Dedifferentiated amniotic fluid mesenchymal stem cell (primary cell): ENCODE results near the gene C1orf141.
A peak's percentile ranks its signal among the peaks of the same experiment; 100 is the strongest.
"Not testable (repeated sequence)": the region's sequence is repeated elsewhere in the genome, so short reads cannot be mapped to it uniquely, and the experiment has no call there.

Experiments used
- DNase-seq: peaks from one replicate; pipeline ENCODE4 v3.0.0-alpha.2; 2016; ENCODE audit errors: extremely low spot score

C1orf141 gene

DNA sequence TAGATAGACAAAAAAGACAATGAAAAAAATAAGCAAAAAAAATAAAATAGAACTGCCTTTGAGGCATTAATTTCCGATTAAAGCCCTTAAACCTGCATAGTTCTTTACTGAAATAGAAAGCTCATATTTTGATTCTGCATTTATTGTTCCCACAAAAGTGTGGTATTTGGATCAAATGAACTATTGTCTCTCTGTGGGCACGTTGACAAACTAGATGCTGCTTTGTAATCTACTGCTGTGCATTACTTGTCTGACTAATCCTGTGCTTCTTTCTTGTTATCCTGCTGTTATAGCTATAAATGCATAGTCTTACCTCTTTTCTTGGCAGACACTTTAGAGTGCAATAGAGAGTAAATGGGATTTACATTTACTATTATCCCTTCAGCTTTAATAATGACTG, 49.4 kb downstream of the C1orf141 start:
- no peak for DNase-seq

- DNase-seq: no peak
Observed at GRCh38 chr1:67084765-67085318, 49.9 kb downstream of the C1orf141 start.

- DNase-seq: no peak
Observed at GRCh38 chr1:67078291-67078690, 56.5 kb downstream of the C1orf141 start.

- DNase-seq: no peak
Observed at GRCh38 chr1:67077593-67077992, 57.2 kb downstream of the C1orf141 start.

DNA sequence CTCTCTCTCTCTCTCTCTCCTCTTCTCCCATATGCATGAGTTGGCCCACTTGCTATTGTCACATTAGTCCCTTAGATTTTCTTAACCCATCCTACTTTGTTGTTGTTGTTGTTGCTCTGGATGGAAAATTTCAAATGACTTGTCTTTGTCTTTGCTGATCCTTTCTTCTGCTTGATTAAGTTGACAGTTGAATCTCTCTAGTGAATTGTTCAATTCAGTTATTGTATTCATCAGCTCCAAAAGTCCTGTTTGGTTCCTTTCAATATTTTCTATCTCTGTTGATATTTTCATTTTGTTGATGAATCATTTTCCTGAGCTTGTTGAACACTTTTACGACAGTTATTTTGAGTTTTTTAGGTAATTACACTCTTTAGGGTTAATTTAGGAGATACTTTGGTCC, 62.0 kb downstream of the C1orf141 start:
- DNase-seq: no peak

DNA sequence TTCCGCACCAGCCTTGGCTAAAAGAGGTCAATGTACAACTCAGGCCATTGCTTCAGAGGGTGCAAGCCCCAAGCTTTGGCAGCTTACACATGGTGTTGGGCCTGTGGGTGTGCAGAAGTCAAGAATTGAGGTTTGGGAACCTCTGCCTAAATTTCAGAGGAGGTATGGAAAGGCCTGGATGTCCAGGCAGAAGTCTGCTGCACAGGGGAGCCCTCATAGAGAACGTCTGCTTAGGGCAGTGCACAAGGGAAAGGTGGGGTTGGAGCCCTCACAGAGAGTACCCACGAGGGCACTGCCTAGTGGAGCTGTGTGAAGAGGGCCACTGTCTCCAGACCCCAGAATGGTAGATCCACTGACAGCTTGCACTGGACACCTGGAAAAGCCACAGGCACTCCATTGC, 67.1 kb downstream of the C1orf141 start:
- not testable (repeated sequence) for DNase-seq

GRCh38 chr1:67062412-67062811, 72.4 kb downstream of the C1orf141 start:
- no peak for DNase-seq

DNA sequence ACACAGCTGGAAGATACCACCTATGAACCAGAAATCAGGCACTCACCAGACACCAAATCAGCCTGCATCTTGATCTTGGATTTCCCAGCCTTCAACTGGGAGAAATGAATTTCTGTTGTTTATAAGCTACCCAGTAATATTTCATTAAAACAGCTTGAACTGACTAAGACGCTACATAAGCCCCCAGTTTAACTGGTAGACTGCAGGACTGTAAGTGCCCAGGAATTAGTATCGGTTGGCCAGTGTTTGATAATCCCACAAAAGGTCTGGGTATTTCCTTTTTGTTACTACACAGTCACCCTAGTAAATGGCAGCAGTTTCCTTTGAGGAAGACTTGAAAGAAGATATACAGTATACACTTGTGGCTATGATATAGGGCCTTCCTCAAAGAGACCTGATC, 73.5 kb downstream of the C1orf141 start:
- DNase-seq: no peak

- DNase-seq: peak; percentile 96
Observed at GRCh38 chr1:67060811-67061218, 74.0 kb downstream of the C1orf141 start.

DNA sequence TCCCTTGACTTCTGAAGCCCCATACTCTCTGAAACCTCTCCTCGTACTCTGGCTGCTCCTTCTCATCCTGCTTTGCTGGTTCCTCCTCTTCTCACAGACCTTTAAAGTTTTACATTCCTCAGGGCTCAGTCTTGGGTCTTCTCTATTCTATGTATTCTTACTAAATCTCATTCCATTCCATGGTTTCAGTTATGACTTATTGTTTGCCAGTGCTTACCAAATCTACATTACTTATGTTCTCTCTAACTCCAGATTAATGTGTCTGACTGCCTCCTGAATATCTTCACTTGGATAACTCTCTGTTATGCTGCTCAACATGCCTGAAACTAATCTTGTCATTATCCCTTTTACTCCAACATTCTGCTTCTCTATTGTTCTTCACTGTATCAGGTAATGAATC, 75.4 kb downstream of the C1orf141 start:
- no peak for DNase-seq

DNA sequence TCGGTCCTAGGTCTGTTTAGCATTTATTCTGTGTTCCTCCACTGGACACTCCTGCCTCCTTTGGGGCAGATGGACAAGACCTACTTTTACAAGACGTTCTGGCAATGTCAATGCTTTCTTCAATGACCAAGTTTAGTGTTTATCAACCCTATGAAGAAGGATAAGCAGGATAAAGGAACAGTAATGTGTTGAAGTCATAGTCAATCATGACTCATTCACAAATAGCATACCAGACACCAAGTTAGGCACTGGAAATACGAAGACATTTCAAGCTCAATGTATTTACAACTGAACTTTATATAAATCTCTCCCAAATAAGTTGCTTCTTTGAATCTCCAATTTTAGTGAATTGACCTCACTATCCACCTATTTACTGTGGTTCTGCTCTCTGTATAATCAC, 76.0 kb downstream of the C1orf141 start:
- DNase-seq: no peak

DNA sequence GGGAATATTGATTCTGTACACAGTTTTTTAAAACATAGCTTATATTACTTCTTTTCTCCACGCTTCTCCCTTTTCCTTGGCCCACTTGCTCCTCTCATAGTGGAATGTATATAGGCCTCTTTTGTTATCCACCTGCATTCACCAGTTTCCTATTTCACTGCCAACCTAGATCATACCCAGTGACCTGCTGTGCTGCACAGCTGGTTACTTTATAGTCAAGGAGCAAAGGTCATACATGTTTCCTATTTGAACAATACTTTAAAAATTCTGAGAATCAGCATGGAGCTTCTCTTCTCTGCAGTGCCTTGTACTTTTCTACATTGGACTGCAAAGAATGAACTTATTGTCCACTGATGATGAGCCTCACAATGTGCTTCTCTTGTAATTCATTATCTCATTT, 76.5 kb downstream of the C1orf141 start:
- no peak for DNase-seq

DNA sequence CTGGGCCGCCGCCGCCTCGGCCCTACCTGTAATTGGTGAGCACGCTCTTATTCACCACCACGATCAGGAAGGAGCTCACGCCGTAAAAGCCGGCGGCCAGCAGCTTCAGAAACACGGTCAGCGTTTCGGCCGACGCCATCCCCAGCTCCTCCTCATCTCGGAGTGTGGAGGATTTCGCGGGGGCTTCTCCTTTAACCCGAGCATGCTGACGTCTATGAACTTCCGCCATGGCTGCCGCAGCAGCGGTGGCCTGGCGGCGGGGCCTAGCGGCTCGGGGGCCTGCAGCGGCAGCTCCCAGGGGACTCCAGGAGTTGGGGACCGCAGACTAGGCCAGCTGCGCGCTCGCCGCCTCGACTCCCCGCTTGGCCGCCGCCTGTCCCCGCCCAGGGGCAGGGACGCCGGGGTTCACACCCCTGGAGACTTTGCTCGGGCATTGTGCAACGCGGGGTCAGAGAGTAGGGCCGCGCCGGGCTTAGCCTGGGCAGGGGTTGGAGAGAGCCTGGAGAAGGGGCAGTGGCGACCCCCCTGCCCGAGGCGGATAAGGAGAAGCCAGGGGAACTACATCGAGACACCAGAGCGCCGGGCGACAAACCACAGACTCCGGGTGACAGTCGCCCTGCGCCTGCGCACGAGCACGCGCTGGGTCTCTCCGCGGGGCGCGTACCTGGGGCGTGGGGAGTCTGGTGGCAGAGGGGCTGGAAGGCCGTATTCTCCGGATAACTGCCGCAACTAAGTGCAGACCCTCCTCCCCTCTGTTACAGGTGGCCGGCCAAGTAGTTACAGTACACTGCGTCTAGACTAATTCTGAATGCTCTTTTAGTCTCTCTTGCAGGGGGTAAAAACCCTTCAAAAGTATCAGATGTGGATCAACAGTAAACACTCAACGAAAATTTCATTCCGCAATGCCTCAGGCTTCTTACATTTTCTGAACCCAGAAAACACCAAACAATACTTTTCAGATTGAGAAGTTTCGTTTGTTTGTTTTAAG, 80.7 kb downstream of the C1orf141 start, which contains the start of gene SLC35D1:
Gene SLC35D1 (minus strand): TSS at position 364 of the 988 bp plus-strand sequence. CDS start 135 bp downstream, at position 229.
- peak; percentile 31 for DNase-seq

GRCh38 chr1:67053535-67053784, 81.3 kb downstream of the C1orf141 start:
- DNase-seq: peak; percentile 20

GRCh38 chr1:67052741-67053534, 81.8 kb downstream of the C1orf141 start:
- peak; percentile 52 for DNase-seq

DNA sequence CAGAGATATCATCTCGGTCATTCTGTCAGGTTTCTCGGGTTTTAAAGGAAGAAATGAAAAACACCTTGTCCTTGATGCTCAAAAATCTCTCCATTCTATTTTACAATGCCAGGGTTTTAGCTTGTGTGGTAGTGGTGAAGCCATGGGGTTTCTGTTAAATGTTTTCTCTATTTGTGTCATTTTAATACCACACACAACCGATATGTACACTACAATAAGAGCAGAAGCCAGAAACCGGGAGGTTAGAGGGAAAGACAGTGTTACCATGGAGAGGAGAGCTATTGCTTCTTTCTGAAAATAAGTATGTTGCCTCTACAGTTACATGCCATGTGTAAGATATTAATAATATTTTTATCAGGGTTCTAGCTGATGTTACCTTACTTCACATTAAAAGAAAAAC, 83.6 kb downstream of the C1orf141 start:
- DNase-seq: no peak

GRCh38 chr1:67044631-67045270, 90.0 kb downstream of the C1orf141 start:
- no peak for DNase-seq

DNA sequence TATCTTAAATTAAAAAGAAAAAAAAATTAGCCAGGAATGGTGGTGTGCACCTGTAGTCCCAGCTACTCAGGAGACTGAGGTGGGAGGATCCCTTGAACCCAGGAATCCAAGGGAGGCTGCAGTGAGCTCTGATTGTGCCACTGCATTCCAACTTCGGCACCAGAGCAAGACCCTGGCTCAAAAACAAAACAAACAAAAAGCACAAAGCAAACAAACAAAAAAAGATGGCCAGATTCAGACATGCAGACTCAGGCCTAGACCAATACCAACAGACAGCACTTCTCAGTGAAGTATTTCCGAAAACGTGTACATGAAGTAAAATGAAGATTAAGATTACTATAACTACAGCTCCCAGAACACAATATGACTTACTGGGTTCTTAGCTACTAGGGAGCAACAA, 91.4 kb downstream of the C1orf141 start:
- DNase-seq: no peak
